GM12878 (cell line): ENCODE results near the gene CARD9.

ENCODE experiments used
- POLR2AphosphoS5 ChIP-seq: IDR thresholded peaks from 2 replicates; pipeline ENCODE4 v1.6.1; 2011; ENCODE audit warnings: mild to moderate bottlenecking, low read length, inconsistent platforms
- SRF ChIP-seq, 2 experiments: IDR thresholded peaks; 2 replicates each; pipeline ENCODE4 v1.6.1; 2011; ENCODE audit warnings: low read depth in 2 of 2, low read length in 2 of 2, mild to moderate bottlenecking in 1 of 2, moderate library complexity in 1 of 2
- ZBED1 ChIP-seq: IDR thresholded peaks from 2 replicates; pipeline ENCODE4 v1.6.1; 2016; ENCODE audit warnings: borderline replicate concordance
- ZNF207 ChIP-seq: fragments of 450-650 bp; IDR thresholded peaks from 2 replicates; pipeline ENCODE4 v1.6.1; 2014; ENCODE audit warnings: antibody characterized with exemption, mild to moderate bottlenecking, borderline replicate concordance
- TF ChIP-seq, protein P1 (sequence below): fragments of 450-650 bp; IDR thresholded peaks from 2 replicates; pipeline ENCODE4 v1.6.1; 2018; ENCODE audit warnings: borderline replicate concordance, mild to moderate bottlenecking; ENCODE audit not compliant: partially characterized antibody
- TF ChIP-seq, protein P2 (sequence below): fragments of 150-350 bp; IDR thresholded peaks from 2 replicates; pipeline ENCODE4 v1.6.1; 2016; ENCODE audit warnings: low read depth, low read length

DNA sequence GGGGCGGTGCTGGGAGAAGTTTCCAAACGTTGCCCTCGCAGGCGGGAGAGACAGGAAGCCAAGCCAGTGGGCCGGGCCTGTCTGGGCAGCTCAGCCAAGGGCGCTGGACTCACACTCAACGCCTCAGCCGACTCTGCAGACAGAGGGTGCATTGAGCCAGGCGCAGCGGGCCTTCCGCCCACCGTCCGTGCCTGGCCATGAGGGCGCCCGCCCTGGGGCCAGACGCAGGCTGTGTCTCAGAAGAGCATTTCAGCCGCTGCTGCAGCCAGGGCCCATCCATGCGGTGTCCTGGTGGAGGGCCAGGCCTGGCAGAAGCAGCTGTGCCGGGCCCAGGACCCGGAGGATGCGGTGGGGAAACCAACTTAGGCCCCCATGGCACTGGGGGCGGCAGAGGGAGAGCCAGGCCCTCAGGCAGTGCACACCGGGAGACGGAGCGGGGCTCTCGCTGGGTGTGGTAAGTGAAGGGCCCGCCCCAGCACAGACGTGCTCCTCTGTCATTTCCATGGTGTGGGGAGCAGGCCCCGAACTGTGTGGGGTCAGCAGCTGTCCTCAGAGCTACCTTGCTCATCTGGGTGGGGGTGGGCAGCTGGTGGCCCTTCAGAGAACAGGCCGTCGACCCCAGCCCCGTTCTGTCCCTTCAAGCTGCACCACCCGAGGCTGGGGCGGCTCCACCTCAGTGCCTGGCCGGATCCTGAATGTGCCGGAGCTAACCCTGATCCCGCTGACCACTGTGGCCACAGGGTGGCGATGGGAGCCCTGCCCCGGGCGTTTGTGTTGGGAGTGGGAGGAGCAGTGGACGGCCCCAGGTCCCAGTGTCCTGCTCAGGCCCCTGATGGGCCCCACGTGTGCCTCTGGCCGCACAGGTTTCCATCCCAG lies 27.9 kb downstream of the CARD9 start:
- no peak for TF ChIP-seq POLR2AphosphoS5
- TF ChIP-seq, protein P1, sequence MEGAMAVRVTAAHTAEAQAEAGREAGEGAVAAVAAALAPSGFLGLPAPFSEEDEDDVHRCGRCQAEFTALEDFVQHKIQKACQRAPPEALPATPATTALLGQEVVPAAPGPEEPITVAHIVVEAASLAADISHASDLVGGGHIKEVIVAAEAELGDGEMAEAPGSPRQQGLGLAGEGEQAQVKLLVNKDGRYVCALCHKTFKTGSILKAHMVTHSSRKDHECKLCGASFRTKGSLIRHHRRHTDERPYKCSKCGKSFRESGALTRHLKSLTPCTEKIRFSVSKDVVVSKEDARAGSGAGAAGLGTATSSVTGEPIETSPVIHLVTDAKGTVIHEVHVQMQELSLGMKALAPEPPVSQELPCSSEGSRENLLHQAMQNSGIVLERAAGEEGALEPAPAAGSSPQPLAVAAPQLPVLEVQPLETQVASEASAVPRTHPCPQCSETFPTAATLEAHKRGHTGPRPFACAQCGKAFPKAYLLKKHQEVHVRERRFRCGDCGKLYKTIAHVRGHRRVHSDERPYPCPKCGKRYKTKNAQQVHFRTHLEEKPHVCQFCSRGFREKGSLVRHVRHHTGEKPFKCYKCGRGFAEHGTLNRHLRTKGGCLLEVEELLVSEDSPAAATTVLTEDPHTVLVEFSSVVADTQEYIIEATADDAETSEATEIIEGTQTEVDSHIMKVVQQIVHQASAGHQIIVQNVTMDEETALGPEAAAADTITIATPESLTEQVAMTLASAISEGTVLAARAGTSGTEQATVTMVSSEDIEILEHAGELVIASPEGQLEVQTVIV: no peak
- no peak for TF ChIP-seq ZNF207
- TF ChIP-seq SRF (IDR thresholded peaks at IDR 0.05; ENCODE audit: low read depth in 2 of 2, low read length in 2 of 2): no peak
- no peak for TF ChIP-seq ZBED1
- TF ChIP-seq, protein P2, sequence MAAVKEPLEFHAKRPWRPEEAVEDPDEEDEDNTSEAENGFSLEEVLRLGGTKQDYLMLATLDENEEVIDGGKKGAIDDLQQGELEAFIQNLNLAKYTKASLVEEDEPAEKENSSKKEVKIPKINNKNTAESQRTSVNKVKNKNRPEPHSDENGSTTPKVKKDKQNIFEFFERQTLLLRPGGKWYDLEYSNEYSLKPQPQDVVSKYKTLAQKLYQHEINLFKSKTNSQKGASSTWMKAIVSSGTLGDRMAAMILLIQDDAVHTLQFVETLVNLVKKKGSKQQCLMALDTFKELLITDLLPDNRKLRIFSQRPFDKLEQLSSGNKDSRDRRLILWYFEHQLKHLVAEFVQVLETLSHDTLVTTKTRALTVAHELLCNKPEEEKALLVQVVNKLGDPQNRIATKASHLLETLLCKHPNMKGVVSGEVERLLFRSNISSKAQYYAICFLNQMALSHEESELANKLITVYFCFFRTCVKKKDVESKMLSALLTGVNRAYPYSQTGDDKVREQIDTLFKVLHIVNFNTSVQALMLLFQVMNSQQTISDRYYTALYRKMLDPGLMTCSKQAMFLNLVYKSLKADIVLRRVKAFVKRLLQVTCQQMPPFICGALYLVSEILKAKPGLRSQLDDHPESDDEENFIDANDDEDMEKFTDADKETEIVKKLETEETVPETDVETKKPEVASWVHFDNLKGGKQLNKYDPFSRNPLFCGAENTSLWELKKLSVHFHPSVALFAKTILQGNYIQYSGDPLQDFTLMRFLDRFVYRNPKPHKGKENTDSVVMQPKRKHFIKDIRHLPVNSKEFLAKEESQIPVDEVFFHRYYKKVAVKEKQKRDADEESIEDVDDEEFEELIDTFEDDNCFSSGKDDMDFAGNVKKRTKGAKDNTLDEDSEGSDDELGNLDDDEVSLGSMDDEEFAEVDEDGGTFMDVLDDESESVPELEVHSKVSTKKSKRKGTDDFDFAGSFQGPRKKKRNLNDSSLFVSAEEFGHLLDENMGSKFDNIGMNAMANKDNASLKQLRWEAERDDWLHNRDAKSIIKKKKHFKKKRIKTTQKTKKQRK: no peak
